Osteoblast (primary cell): ENCODE data around the gene SND1. TPM values are rescaled to one million over a fixed set of nuclear protein-coding genes. Genes with fewer than 3 reads are reported as not detected.

ENCODE experiments used
- DNase-seq: peaks from one replicate; pipeline ENCODE4 v3.0.0; 2011; ENCODE audit warnings: low spot score, mixed read lengths; ENCODE audit not compliant: insufficient read length; ENCODE audit errors: missing footprints
- H2AFZ ChIP-seq: 2 replicates; pipeline ENCODE4 v1.6.0; 2011; ENCODE audit warnings: mild to moderate bottlenecking, low read length
- H3K27ac ChIP-seq: 2 replicates; pipeline ENCODE4 v1.5.1; 2011; ENCODE audit warnings: mild to moderate bottlenecking, low read depth, low read length, moderate library complexity
- H3K27me3 ChIP-seq: 2 replicates; pipeline ENCODE4 v1.6.0; 2012; ENCODE audit warnings: mild to moderate bottlenecking, control low read depth, inconsistent platforms, low read length, moderate library complexity; ENCODE audit not compliant: insufficient read depth
- H3K36me3 ChIP-seq: 2 replicates; pipeline ENCODE4 v1.5.1; 2011; ENCODE audit warnings: mild to moderate bottlenecking, low read length, control low read depth, moderate library complexity; ENCODE audit not compliant: insufficient read depth
- H3K4me1 ChIP-seq: 2 replicates; pipeline ENCODE4 v1.5.1; 2011; ENCODE audit warnings: mild to moderate bottlenecking, low read length, control low read depth, moderate library complexity; ENCODE audit not compliant: insufficient read depth
- H3K4me2 ChIP-seq: 2 replicates; pipeline ENCODE4 v1.6.0; 2011; ENCODE audit warnings: mild to moderate bottlenecking, low read length; ENCODE audit not compliant: insufficient read depth
- H3K4me3 ChIP-seq: fragments of 200-600 bp; sonication (generic); 3 replicates; pipeline ENCODE4 v1.5.1; 2012; ENCODE audit warnings: mild to moderate bottlenecking, low read length, inconsistent platforms; ENCODE audit not compliant: insufficient read depth
- H3K79me2 ChIP-seq: 2 replicates; pipeline ENCODE4 v1.6.0; 2012; ENCODE audit warnings: mild to moderate bottlenecking, low read length, control low read depth, inconsistent platforms; ENCODE audit not compliant: insufficient read depth
- H3K9me3 ChIP-seq: 2 replicates; pipeline ENCODE4 v1.5.1; 2011; ENCODE audit warnings: low read depth, low read length, control low read depth
- H4K20me1 ChIP-seq: 2 replicates; pipeline ENCODE4 v1.6.0; 2012; ENCODE audit warnings: mild to moderate bottlenecking, low read length, control low read depth; ENCODE audit not compliant: insufficient read depth
- total RNA-seq: library from RNA; depleted of rRNA; stranded (reverse); fragments of >200 nt; gene quantifications from 2 replicates; pipeline ENCODE4 v1.2.3, GENCODE V29; 2012
- TF ChIP-seq, protein P1 (sequence below): IDR thresholded peaks from 2 replicates; pipeline ENCODE4 v1.5.1; 2011; ENCODE audit warnings: mild to moderate bottlenecking, low read depth, low read length, moderate library complexity; ENCODE audit errors: extremely low read depth

SND1 gene
- total RNA-seq, 1 donor: 257 TPM

DNA sequence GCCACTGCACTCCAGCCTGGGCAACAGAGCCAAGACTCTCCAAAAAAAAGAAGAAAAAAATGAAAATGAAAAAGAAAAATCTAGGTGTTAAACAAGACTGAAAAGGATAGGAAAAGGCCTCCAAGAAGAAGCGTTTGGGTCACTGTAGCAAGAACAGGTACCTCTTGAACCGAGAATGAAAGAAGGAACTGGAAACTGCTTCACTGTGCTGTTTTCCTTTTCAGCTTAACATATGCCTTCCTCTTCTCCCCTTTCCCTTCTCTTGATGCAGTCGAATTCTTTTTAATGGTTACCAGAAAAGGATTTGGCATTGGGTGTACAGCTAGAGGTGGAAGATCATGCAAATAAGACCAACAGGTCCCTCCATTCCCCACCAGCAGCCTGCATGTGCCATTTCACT, 351.2 kb downstream of the SND1 start:
- Histone ChIP-seq H3K79me2 (peaks cover 9% of the 10 kb centered on the region), H3K4me2 (no peak overlapping the region), H3K27ac (no peak overlapping the region), H4K20me1 (peaks cover 22% of the 10 kb centered on the region), H3K36me3 (peaks cover 3% of the 10 kb centered on the region), H3K4me3 (no peak overlapping the region), H3K27me3 (no peaks in the 10 kb centered on the region), H3K4me1 (peaks cover 3% of the 10 kb centered on the region), H2AFZ (no peak overlapping the region), H3K9me3 (no peaks in the 10 kb centered on the region)
- DNase-seq: no peak
- TF ChIP-seq, protein P1, sequence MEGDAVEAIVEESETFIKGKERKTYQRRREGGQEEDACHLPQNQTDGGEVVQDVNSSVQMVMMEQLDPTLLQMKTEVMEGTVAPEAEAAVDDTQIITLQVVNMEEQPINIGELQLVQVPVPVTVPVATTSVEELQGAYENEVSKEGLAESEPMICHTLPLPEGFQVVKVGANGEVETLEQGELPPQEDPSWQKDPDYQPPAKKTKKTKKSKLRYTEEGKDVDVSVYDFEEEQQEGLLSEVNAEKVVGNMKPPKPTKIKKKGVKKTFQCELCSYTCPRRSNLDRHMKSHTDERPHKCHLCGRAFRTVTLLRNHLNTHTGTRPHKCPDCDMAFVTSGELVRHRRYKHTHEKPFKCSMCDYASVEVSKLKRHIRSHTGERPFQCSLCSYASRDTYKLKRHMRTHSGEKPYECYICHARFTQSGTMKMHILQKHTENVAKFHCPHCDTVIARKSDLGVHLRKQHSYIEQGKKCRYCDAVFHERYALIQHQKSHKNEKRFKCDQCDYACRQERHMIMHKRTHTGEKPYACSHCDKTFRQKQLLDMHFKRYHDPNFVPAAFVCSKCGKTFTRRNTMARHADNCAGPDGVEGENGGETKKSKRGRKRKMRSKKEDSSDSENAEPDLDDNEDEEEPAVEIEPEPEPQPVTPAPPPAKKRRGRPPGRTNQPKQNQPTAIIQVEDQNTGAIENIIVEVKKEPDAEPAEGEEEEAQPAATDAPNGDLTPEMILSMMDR: no peak

DNA sequence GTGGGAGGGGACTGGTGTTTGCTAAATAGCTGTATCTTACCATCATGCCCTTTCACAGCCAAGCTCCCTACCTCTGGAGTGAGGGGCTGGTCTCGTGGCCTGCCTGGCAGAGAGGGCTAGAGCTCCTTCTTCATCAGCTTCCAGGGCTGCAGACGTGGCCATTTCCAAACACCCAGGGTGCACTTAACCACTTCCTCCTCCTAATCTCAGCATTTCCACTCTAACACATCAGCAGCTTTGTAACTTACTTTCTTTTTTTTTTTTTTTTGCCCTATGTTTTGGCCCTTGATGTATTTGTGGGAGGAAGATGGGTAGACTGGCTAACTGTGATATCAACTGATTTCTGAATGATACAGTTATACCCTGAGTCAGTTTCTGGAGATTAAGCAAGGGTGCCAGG, 351.8 kb downstream of the SND1 start:
- Histone ChIP-seq H3K9me3 (no peaks in the 10 kb centered on the region), H2AFZ (no peak overlapping the region), H3K4me1 (peaks cover 3% of the 10 kb centered on the region), H3K27ac (no peak overlapping the region), H3K27me3 (no peaks in the 10 kb centered on the region), H4K20me1 (peaks cover 22% of the 10 kb centered on the region), H3K4me2 (no peak overlapping the region), H3K36me3 (peaks cover 3% of the 10 kb centered on the region), H3K79me2 (peaks cover 9% of the 10 kb centered on the region), H3K4me3 (no peak overlapping the region)
- DNase-seq: no peak
- TF ChIP-seq, protein P1: no peak

DNA sequence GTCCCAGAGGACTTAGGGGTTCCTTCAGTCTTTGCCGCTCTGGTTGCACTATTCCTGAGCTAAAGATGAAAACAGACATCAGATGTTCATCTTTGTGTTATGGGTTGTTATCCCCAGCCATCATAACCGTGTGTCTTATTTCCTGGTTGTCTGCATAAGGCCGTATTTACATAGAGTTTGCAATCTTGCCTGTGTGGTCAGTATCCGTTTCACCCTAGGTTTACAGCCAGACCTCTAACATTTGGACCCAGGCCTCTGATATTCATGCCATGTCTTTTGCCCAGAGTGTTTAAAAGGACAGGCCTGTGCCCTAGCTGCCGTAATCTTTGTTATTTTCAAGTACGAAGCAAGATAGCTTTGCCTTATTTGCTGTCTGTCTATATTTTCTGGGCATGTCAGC, 352.6 kb downstream of the SND1 start:
- H3K4me1 ChIP-seq: peaks cover 3% of the 10 kb centered on the region
- no peaks in the 10 kb centered on the region for H3K9me3 ChIP-seq
- peaks cover 22% of the 10 kb centered on the region for H4K20me1 ChIP-seq
- H3K27ac ChIP-seq: no peak overlapping the region
- H3K27me3 ChIP-seq: no peaks in the 10 kb centered on the region
- no peak overlapping the region for H3K4me3 ChIP-seq
- no peak overlapping the region for H2AFZ ChIP-seq
- TF ChIP-seq, protein P1: no peak
- H3K36me3 ChIP-seq: peaks cover 3% of the 10 kb centered on the region
- peaks cover 8% of the 10 kb centered on the region for H3K79me2 ChIP-seq
- H3K4me2 ChIP-seq: no peak overlapping the region
- DNase-seq: no peak

GRCh38 chr7:128005117-128005516, 353.1 kb downstream of the SND1 start:
- Histone ChIP-seq H3K79me2 (peaks cover 7% of the 10 kb centered on the region), H3K4me1 (peaks cover 3% of the 10 kb centered on the region), H3K9me3 (no peaks in the 10 kb centered on the region), H3K4me2 (no peak overlapping the region), H2AFZ (no peak overlapping the region), H4K20me1 (peaks cover 26% of the 10 kb centered on the region), H3K4me3 (no peak overlapping the region), H3K27me3 (no peaks in the 10 kb centered on the region), H3K27ac (no peak overlapping the region), H3K36me3 (peaks cover 3% of the 10 kb centered on the region)
- no peak for DNase-seq
- TF ChIP-seq, protein P1: no peak
